Kidney (tissue), 14 donors: ENCODE data around the gene ZNF554. TPM values are rescaled to one million over a fixed set of nuclear protein-coding genes. Genes with fewer than 3 reads are reported as not detected.
A peak's percentile ranks its signal among the peaks of the same experiment; 100 is the strongest.

ENCODE experiments used
- DNase-seq, 5 donors: peaks; one replicate each; pipeline ENCODE4 v3.0.0-alpha.2; 2013 to 2020
- FAIRE-seq: peaks from 2 replicates; lab custom pipeline; 2012; peaks lifted over from hg19 to GRCh38; lab: Jason Lieb, UNC
- H3K27ac ChIP-seq, 2 donors: one replicate each; pipeline ENCODE4 v1.7.0; 2013; ENCODE audit warnings: low read depth in 2 of 2, low read length in 2 of 2, inconsistent platforms in 1 of 2
- H3K27me3 ChIP-seq: one replicate; pipeline ENCODE4 v1.7.1; 2013; ENCODE audit warnings: low read length, inconsistent platforms; ENCODE audit not compliant: control insufficient read depth, insufficient read depth
- H3K36me3 ChIP-seq, 3 donors: one replicate each; pipeline versions ENCODE4 v1.7.0 to v1.7.1; 2013; ENCODE audit warnings: low read length in 3 of 3, control low read depth in 1 of 3, inconsistent platforms in 1 of 3; ENCODE audit not compliant: insufficient read depth in 3 of 3, control insufficient read depth in 2 of 3
- H3K4me1 ChIP-seq, 3 donors: one replicate each; pipeline versions ENCODE4 v1.7.0 to v1.7.1; 2013; ENCODE audit warnings: low read length in 3 of 3, inconsistent platforms in 1 of 3, low read depth in 1 of 3; ENCODE audit not compliant: control insufficient read depth in 2 of 3, insufficient read depth in 2 of 3
- H3K4me3 ChIP-seq, 3 donors: one replicate each; pipeline versions ENCODE4 v1.7.0 to v1.8.1; 2013; ENCODE audit warnings: low read length in 3 of 3, control low read depth in 1 of 3, inconsistent platforms in 1 of 3
- H3K9ac ChIP-seq, 3 donors: one replicate each; pipeline versions ENCODE4 v1.7.0 to v1.7.1; 2013; ENCODE audit warnings: low read length in 3 of 3, control low read depth in 1 of 3, inconsistent platforms in 1 of 3
- H3K9me3 ChIP-seq, 3 donors: one replicate each; pipeline versions ENCODE4 v1.7.0 to v1.7.1; 2013; ENCODE audit warnings: low read length in 3 of 3, control low read depth in 1 of 3, inconsistent platforms in 1 of 3; ENCODE audit not compliant: control insufficient read depth in 2 of 3, insufficient read depth in 1 of 3
- intact Hi-C: fragments of 100-400 bp; cut with DNase I; formaldehyde crosslinking; loops from one replicate; pipeline ENCODE4 v1.11.1; 2022
- polyA plus RNA-seq: library from polyadenylated mRNA; stranded (reverse); fragments of 350-450 nt; fragmentation: Illumina TruSeq; extraction: RNeasy Lipid Tissue Mini Kit (QIAGEN cat#74804); gene quantifications from one replicate; pipeline ENCODE4 v1.2.3, GENCODE V29; 2014; ENCODE audit warnings: low read depth, low replicate concordance; ENCODE audit not compliant: insufficient read depth
- total RNA-seq: library from RNA; stranded (reverse); fragmentation: NEBNext Ultra II Directional; extraction: Animal tissue kit (Norgen Biotek cat#: 25700); gene quantifications from one replicate; pipeline ENCODE4 v1.2.1, GENCODE V29; 2021
- TF ChIP-seq, protein P1 (sequence below): IDR thresholded peaks from 3 replicates; pipeline ENCODE4 v1.5.1; 2012; ENCODE audit warnings: mild to moderate bottlenecking, moderate library complexity, borderline replicate concordance; ENCODE audit not compliant: insufficient read depth; ENCODE audit errors: extremely low read depth
- donor health status: control.
- donor health status: control.
- donor health status: control.
- donor health status: control.
- donor health status: control.
- donor health status: DM: yes; HTN: yes; CAD: no.
- donor health status: Normal renal cell carcinoma (clear cell type).

ZNF554 gene
- total and polyA plus RNA-seq, 2 donors from 2014 or later: 3.6 to 6.9 TPM

- Histone ChIP-seq H3K4me1 (no peaks in the 10 kb centered on the region), H3K27me3 (no peaks in the 10 kb centered on the region), H3K9ac (no peak overlapping the region), H3K4me3 (no peak overlapping the region), H3K9me3 (no peaks in the 10 kb centered on the region), H3K27ac (no peak overlapping the region), H3K36me3 (peaks cover 0 to 3% (median 0%) of the 10 kb centered on the region in 3 donors)
- intact Hi-C loops: no loop called here
- no peak for FAIRE-seq
- TF ChIP-seq, protein P1, sequence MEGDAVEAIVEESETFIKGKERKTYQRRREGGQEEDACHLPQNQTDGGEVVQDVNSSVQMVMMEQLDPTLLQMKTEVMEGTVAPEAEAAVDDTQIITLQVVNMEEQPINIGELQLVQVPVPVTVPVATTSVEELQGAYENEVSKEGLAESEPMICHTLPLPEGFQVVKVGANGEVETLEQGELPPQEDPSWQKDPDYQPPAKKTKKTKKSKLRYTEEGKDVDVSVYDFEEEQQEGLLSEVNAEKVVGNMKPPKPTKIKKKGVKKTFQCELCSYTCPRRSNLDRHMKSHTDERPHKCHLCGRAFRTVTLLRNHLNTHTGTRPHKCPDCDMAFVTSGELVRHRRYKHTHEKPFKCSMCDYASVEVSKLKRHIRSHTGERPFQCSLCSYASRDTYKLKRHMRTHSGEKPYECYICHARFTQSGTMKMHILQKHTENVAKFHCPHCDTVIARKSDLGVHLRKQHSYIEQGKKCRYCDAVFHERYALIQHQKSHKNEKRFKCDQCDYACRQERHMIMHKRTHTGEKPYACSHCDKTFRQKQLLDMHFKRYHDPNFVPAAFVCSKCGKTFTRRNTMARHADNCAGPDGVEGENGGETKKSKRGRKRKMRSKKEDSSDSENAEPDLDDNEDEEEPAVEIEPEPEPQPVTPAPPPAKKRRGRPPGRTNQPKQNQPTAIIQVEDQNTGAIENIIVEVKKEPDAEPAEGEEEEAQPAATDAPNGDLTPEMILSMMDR: no peak
- no peak for DNase-seq
Measured at GRCh38 chr19:2793577-2793976, 26.1 kb upstream of the ZNF554 start.

- H3K27ac ChIP-seq: no peak overlapping the region
- intact Hi-C loops: no loop called here
- FAIRE-seq (no peak), DNase-seq (no peak)
- H3K9ac ChIP-seq: no peak overlapping the region
- H3K4me1 ChIP-seq: no peaks in the 10 kb centered on the region
- H3K27me3 ChIP-seq: no peaks in the 10 kb centered on the region
- peaks cover 0 to 5% (median 0%) of the 10 kb centered on the region in 3 donors for H3K36me3 ChIP-seq
- no peak overlapping the region for H3K4me3 ChIP-seq
- no peaks in the 10 kb centered on the region for H3K9me3 ChIP-seq
- TF ChIP-seq, protein P1: no peak
Measured at GRCh38 chr19:2795827-2796658, 23.6 kb upstream of the ZNF554 start.

DNA sequence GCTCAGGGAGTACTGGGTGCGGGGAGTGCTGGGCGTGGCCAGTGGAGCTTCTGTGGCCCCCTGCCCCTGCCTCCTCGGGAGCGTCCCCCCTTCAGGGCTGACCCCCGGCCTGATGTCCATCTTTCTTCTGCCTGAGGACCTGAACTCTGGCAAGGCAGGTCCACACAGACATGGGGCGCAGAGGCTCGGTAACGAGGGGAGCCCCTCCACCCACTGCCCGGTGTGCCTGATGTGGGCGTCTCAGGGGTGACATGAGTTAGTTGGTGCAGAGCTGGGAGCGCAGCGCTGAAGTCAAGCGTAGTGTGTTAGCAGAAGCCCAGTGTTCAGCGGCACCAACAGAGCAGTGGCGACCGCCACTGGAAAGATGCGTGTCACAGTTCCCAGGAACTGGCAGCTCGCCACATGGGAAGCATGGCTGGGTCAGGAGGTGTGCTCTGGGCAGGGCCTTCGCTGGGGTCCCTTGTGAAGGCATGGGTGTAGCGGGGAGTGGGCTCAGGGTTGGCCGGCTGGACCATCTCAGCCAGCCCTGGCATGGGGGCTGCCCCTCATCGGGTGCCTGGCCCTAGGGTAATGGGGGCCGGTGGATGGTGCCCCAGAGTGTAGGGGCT, 22.9 kb upstream of the ZNF554 start:
- H3K9ac ChIP-seq: no peak overlapping the region
- no peaks in the 10 kb centered on the region for H3K4me1 ChIP-seq
- peaks cover 0 to 5% (median 0%) of the 10 kb centered on the region in 3 donors for H3K36me3 ChIP-seq
- DNase-seq: peak in 1 of 5 donors; percentile 69
- H3K9me3 ChIP-seq: no peaks in the 10 kb centered on the region
- no peak for FAIRE-seq
- H3K27me3 ChIP-seq: no peaks in the 10 kb centered on the region
- H3K4me3 ChIP-seq: no peak overlapping the region
- TF ChIP-seq, protein P1: no peak
- intact Hi-C loops: no loop called here
- H3K27ac ChIP-seq: no peak overlapping the region
